K562 (cell line): ENCODE measurements around the gene MVP. TPM values are rescaled to one million over a fixed set of nuclear protein-coding genes. Genes with fewer than 3 reads are reported as not detected.

Experiments
- ATAC-seq: fragments of 200-7000 bp; cut with Tn5 transposase; 3 replicates; pipeline ENCODE4 v1.9.1; 2020; ENCODE audit warnings: moderate library complexity
- BruUV-seq: library from RNA; stranded (reverse); fragments of 400-500 nt; replicated peaks from 2 replicates; lab custom pipeline; 2021; lab: Mats Ljungman, UMichigan
- CTCF ChIA-PET: fragments of 300-600 bp; formaldehyde crosslinking; extraction: SDS; loops from one replicate; lab custom pipeline; 2021; ENCODE audit warnings: low intra/inter-chr PET ratio; lab: Yijun Ruan, JAX
- POLR2A ChIA-PET: fragments of 300-600, 350-650 bp; sonication (Branson Sonifier 250); formaldehyde crosslinking; extraction: SDS; loops from one replicate; lab custom pipeline; 2021; ENCODE audit warnings: antibody characterized with exemption, inconsistent platforms; lab: Yijun Ruan, JAX
- DNase-seq, 4 experiments: peaks; one replicate each; pipeline versions ENCODE4 v3.0.0 to v3.0.0-alpha.2; 2011 to 2018; ENCODE audit warnings: low spot score in 3 of 4, mixed read lengths in 3 of 4; ENCODE audit errors: extremely low read depth in 1 of 4
- FAIRE-seq: peaks from 2 replicates; lab custom pipeline; 2011; peaks lifted over from hg19 to GRCh38; lab: Jason Lieb, UNC
- H2AFZ ChIP-seq: 2 replicates; pipeline ENCODE4 v1.6.0; 2011; ENCODE audit warnings: low read depth, low read length, control low read depth, inconsistent platforms
- H3K27ac ChIP-seq: fragments of 200-600 bp; 3 replicates; pipeline ENCODE4 v1.8.0; 2011; ENCODE audit warnings: low read depth, mild to moderate bottlenecking, control low read depth, inconsistent platforms, low read length, moderate library complexity, mixed read lengths; ENCODE audit errors: extremely low read depth
- H3K27me3 ChIP-seq, 2 experiments: fragments of 300-600 bp in 1 of 2; 2 replicates in 1 of 2; 3 replicates in 1 of 2; pipeline versions ENCODE4 v1.6.0 to v1.8.0; 2011; ENCODE audit warnings: inconsistent platforms in 2 of 2, low read length in 2 of 2, mild to moderate bottlenecking in 1 of 2, mixed read lengths in 1 of 2, moderate library complexity in 1 of 2; ENCODE audit not compliant: control insufficient read depth in 2 of 2, insufficient read depth in 2 of 2
- H3K36me3 ChIP-seq: fragments of 300-600 bp; 3 replicates; pipeline ENCODE4 v1.8.0; 2011; ENCODE audit warnings: mild to moderate bottlenecking, low read length, inconsistent platforms; ENCODE audit not compliant: control insufficient read depth, insufficient read depth
- H3K4me1 ChIP-seq, 2 experiments: fragments of 200-600 bp in 1 of 2; replicated peaks in 1 of 2; 2 replicates in 1 of 2; 3 replicates in 1 of 2; pipeline versions ENCODE4 v1.5.1 to v1.8.0; 2011; ENCODE audit warnings: inconsistent platforms in 2 of 2, low read length in 2 of 2, mild to moderate bottlenecking in 1 of 2, mixed read lengths in 1 of 2, moderate library complexity in 1 of 2; ENCODE audit not compliant: control insufficient read depth in 2 of 2, insufficient read depth in 2 of 2
- H3K4me2 ChIP-seq: 2 replicates; pipeline ENCODE4 v1.6.1; 2011; ENCODE audit warnings: low read length, control low read depth, inconsistent platforms, mixed read lengths; ENCODE audit not compliant: insufficient read depth
- H3K4me3 ChIP-seq: fragments of 200-600 bp; sonication (generic), shearing (Covaris generic); 2 replicates; pipeline ENCODE4 v1.5.1; 2016; ENCODE audit warnings: control low read depth, inconsistent platforms
- H3K79me2 ChIP-seq: fragments of 200-600 bp; 3 replicates; pipeline ENCODE4 v1.8.0; 2011; ENCODE audit warnings: low read length, inconsistent platforms; ENCODE audit not compliant: control insufficient read depth, insufficient read depth
- H3K9ac ChIP-seq, 2 experiments: 2 replicates each; pipeline versions ENCODE4 v1.6.0 to v1.6.1; 2011; ENCODE audit warnings: low read depth in 2 of 2, low read length in 2 of 2, control low read depth in 1 of 2, inconsistent platforms in 1 of 2, mild to moderate bottlenecking in 1 of 2, mixed read lengths in 1 of 2; ENCODE audit not compliant: insufficient read depth in 1 of 2
- H3K9me1 ChIP-seq: one replicate; pipeline ENCODE4 v1.6.0; 2011; ENCODE audit warnings: inconsistent platforms, mild to moderate bottlenecking, low read length, moderate library complexity; ENCODE audit not compliant: control insufficient read depth, insufficient read depth
- H3K9me3 ChIP-seq: replicated peaks from 2 replicates; pipeline ENCODE4 v1.5.1; 2011; ENCODE audit warnings: low read depth, low read length, inconsistent platforms; ENCODE audit not compliant: control insufficient read depth, insufficient read depth
- H4K20me1 ChIP-seq: replicated peaks from 2 replicates; pipeline ENCODE4 v1.6.1; 2011; ENCODE audit warnings: low read length, inconsistent platforms, mixed read lengths; ENCODE audit not compliant: control insufficient read depth, insufficient read depth
- FOSL1 ChIP-seq: fragments of 200-800 bp; sonication (Bioruptor generic); conservative IDR thresholded peaks from 2 replicates; pipeline ENCODE4 v1.6.1; 2016; ENCODE audit warnings: missing genetic modification characterization, missing compliant biosample characterization
- MAFF ChIP-seq: IDR thresholded peaks from 2 replicates; pipeline ENCODE4 v1.6.1; 2012; ENCODE audit warnings: low read length, improper control_type of control experiment
- PYGO2 ChIP-seq: fragments of 450-650 bp; IDR thresholded peaks from 2 replicates; pipeline ENCODE4 v1.6.1; 2016; ENCODE audit warnings: mild to moderate bottlenecking, missing genetic modification characterization, moderate library complexity, missing compliant biosample characterization
- SP2 ChIP-seq: IDR thresholded peaks from 2 replicates; pipeline ENCODE4 v1.6.1; 2011; ENCODE audit warnings: mild to moderate bottlenecking, low read depth, low read length, moderate library complexity; ENCODE audit not compliant: poor library complexity, severe bottlenecking; ENCODE audit errors: extremely low read depth
- SRSF9 ChIP-seq: fragments of 200-400 bp; formaldehyde crosslinking; IDR thresholded peaks from 2 replicates; pipeline ENCODE4 v1.6.1; 2017; ENCODE audit warnings: low read depth, low read length, borderline replicate concordance
- U2AF2 ChIP-seq: fragments of 200-400 bp; formaldehyde crosslinking; optimal IDR thresholded peaks from 2 replicates; pipeline ENCODE3; 2017; ENCODE audit warnings: low read depth, mild to moderate bottlenecking, low read length
- VEZF1 ChIP-seq: fragments of 200-800 bp; sonication (Bioruptor generic); IDR thresholded peaks from 2 replicates; pipeline ENCODE4 v1.6.1; 2017; ENCODE audit warnings: missing genetic modification characterization, missing compliant biosample characterization
- ZNF263 ChIP-seq: sonication (generic); formaldehyde crosslinking; IDR thresholded peaks from 2 replicates; pipeline ENCODE4 v1.8.0; 2022; ENCODE audit warnings: mild to moderate bottlenecking, missing genetic modification reagents, borderline replicate concordance
- WGBS: fragments of 100-300 bp; shearing (Covaris generic); methylation state at CpG from one replicate; pipeline ENCODE4 v1.1.6; 2016; ENCODE audit warnings: low coverage, mixed read lengths; ENCODE audit not compliant: insufficient coverage; ENCODE audit errors: missing lambda C conversion rate; 5-methylcytosine and 5-hydroxymethylcytosine counted together
- in situ Hi-C: fragments of 300-500 bp; cut with MboI; formaldehyde crosslinking; loops from 4 replicates; pipeline ENCODE4 v1.15.0; 2018; ENCODE audit warnings: inconsistent platforms, mixed read lengths
- intact Hi-C: fragments of 100-400 bp; cut with micrococcal nuclease; formaldehyde crosslinking; loops from 2 replicates; pipeline ENCODE4 v1.14.2; 2022
- polyA plus RNA-seq, 8 experiments: library from polyadenylated mRNA; depleted of rRNA in 4 of 8; stranded (reverse) in 5 of 8; unstranded in 3 of 8; fragments of >200 nt; fragmentation: Nextera tagmentation in 2 of 8; fragmentation: Illumina TruSeq in 1 of 8; extraction: Ambion mirVana in 2 of 8; extraction: Trizol in 1 of 8; gene quantifications; 2 replicates each; pipeline versions ENCODE4 v1.2.1 to v1.2.3, GENCODE V29; 2011 to 2014; ENCODE audit warnings: inconsistent platforms in 1 of 8, missing spikeins in 1 of 8
- total RNA-seq, 7 experiments: library from RNA; depleted of rRNA in 6 of 7; stranded (reverse); fragments of >200 nt in 6 of 7; fragmentation: Illumina TruSeq in 2 of 7; extraction: Trizol in 2 of 7; gene quantifications; 2 replicates each; pipeline versions ENCODE4 v1.2.1 to v1.2.3, GENCODE V29; 2011 to 2021; ENCODE audit warnings: low replicate concordance in 1 of 7
- TF ChIP-seq, protein P1 (sequence below): fragments of 450-650 bp; formaldehyde crosslinking; conservative IDR thresholded peaks from 2 replicates; pipeline ENCODE4 v1.4.0; 2022; ENCODE audit warnings: mild to moderate bottlenecking, missing genetic modification characterization

MVP gene
- total and polyA plus RNA-seq, 9 of the 15 experiments (the other 6 are each of a cell fraction or from before 2014, with no cell fraction given), result 0.39 to 1.9 (median 0.76) TPM; not detected in 2

DNA sequence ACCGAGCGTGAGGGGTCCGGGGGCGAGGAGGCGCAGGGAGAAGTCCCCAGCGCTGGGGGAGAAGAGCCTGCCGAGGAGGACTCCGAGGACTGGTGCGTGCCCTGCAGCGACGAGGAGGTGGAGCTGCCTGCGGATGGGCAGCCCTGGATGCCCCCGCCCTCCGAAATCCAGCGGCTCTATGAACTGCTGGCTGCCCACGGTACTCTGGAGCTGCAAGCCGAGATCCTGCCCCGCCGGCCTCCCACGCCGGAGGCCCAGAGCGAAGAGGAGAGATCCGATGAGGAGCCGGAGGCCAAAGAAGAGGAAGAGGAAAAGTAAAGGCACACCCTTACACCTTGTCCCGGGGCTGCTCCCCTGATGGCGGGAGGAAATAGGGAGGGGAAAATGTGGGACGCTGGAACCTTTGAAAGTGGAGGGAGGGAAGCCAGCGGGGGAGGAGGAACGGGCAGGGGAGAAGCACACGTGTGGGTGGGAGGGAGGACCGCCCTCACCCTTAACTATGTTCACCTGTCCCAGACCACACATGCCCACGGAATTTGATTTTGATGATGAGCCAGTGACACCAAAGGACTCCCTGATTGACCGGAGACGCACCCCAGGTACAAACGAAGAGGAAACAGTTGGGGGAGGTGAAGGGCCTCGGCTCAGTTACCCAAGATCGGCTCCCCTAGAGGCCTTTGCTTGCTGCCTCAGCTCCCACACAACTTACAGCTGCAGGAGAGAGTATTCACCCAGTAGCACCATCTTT is 3.4 kb upstream of the MVP start (continued):
- TF ChIP-seq MAFF, result no peak
- no peak for TF ChIP-seq FOSL1
- TF ChIP-seq U2AF2, result no peak
- peak; percentile 34; the same call in 1 of the 2 replicates for TF ChIP-seq ZNF263 (CRISPR knock-in tag)
- TF ChIP-seq PYGO2 (tag), result no peak
- TF ChIP-seq SRSF9, result no peak
- TF ChIP-seq VEZF1 (CRISPR knock-in tag), result peak; percentile 34

- intact Hi-C loops, result loop anchor here (5.0 to 10.0 kb wide), 2 partner anchors 116 to 207 kb away; partner anchors contain the start of gene C16orf92
- 58% methylated on average over 4 of the region's 4 CpGs for WGBS
- H3K4me3 ChIP-seq, result no peak overlapping the region
- TF ChIP-seq, protein P1, sequence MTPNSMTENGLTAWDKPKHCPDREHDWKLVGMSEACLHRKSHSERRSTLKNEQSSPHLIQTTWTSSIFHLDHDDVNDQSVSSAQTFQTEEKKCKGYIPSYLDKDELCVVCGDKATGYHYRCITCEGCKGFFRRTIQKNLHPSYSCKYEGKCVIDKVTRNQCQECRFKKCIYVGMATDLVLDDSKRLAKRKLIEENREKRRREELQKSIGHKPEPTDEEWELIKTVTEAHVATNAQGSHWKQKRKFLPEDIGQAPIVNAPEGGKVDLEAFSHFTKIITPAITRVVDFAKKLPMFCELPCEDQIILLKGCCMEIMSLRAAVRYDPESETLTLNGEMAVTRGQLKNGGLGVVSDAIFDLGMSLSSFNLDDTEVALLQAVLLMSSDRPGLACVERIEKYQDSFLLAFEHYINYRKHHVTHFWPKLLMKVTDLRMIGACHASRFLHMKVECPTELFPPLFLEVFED (CRISPR knock-in tag), result no peak
- TF ChIP-seq SP2, result no peak
Measured at GRCh38 chr16:29818082-29818481, 2.2 kb upstream of the MVP start.

More at GRCh38 chr16:29818082-29818481, 2.2 kb upstream of the MVP start:
- POLR2A ChIA-PET, result interaction anchor here (0.6 to 1.3 kb wide), 5 partner anchors 8 to 235 kb away, joined by 3 to 4 read pairs (median 3); partner anchors contain the start of gene QPRT
- Histone ChIP-seq H2AFZ (no peak overlapping the region), H3K4me2 (no peak overlapping the region), H3K27me3 (no peaks in the 10 kb centered on the region), H4K20me1 (no peaks in the 10 kb centered on the region; the same call in 1 of the 2 replicates), H3K27ac (no peak overlapping the region), H3K79me2 (peaks cover 21% of the 10 kb centered on the region), H3K36me3 (peaks cover 23% of the 10 kb centered on the region), H3K9ac (no peak overlapping the region; a peak in 1 of 4 replicates), H3K4me1 (peaks cover 17 to 57% of the 10 kb centered on the region in 2 experiments), H3K9me1 (no peaks in the 10 kb centered on the region), H3K9me3 (no peaks in the 10 kb centered on the region)
- ATAC-seq, result no peak
- CTCF ChIA-PET, result no interaction called here
- in situ Hi-C loops, result no loop called here
- peak; percentile 44 for FAIRE-seq
- DNase-seq, result no peak
- no TSS peak for BruUV-seq
